GM12873 (cell line): ENCODE measurements around the gene FREM2.

Experiments used
- TF ChIP-seq, protein P1 (sequence below): IDR thresholded peaks from 2 replicates; pipeline ENCODE4 v1.5.1; 2012; ENCODE audit warnings: low read depth, mild to moderate bottlenecking, moderate library complexity, low read length, control low read depth; ENCODE audit not compliant: insufficient read depth; ENCODE audit errors: missing control alignments

Gene FREM2

GRCh38 chr13:38686577-38687245 lies at the start of gene FREM2:
FREM2 (plus strand) TSS chr13:38687077; CDS start chr13:38687345, 268 bp downstream.
- TF ChIP-seq, protein P1, sequence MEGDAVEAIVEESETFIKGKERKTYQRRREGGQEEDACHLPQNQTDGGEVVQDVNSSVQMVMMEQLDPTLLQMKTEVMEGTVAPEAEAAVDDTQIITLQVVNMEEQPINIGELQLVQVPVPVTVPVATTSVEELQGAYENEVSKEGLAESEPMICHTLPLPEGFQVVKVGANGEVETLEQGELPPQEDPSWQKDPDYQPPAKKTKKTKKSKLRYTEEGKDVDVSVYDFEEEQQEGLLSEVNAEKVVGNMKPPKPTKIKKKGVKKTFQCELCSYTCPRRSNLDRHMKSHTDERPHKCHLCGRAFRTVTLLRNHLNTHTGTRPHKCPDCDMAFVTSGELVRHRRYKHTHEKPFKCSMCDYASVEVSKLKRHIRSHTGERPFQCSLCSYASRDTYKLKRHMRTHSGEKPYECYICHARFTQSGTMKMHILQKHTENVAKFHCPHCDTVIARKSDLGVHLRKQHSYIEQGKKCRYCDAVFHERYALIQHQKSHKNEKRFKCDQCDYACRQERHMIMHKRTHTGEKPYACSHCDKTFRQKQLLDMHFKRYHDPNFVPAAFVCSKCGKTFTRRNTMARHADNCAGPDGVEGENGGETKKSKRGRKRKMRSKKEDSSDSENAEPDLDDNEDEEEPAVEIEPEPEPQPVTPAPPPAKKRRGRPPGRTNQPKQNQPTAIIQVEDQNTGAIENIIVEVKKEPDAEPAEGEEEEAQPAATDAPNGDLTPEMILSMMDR: no peak

GRCh38 chr13:38637576-38637975 lies 49.3 kb upstream of the FREM2 start:
- TF ChIP-seq, protein P1: no peak

DNA sequence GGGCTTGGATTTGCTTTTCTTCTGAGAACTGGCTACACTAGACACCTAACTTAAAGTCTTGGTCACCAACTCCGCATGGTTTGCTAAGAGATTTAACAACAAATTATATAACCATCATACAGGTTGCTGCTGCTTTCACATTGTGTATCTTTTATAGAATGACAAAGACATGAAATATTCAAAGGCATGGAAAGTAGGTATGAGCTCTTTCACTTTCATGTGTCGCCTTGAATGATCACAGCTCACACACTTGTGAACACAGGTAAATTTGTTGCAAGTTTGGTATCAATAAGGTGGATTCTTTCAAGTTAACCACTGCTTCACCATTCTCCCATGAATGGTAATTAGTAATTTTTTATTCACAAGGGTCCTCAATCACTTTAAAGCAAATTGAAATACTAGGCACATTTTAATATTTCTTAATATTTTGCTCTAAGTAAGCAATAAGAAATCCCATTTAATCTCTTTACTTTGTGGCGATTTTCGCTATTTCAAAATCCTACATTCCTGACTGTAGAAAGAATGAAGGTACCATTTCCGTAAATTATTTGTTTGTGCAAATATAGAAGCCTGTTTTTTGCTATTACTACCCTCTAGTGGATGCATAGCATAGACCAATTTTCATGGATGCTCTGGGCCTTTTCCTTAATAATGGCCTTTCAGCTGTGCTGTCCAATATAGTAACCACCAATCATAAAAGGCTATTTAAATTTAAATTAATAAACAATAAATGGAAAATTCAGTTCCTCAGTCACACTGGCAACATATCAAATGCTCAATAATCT lies 45.5 kb upstream of the FREM2 start:
- TF ChIP-seq, protein P1: no peak

DNA sequence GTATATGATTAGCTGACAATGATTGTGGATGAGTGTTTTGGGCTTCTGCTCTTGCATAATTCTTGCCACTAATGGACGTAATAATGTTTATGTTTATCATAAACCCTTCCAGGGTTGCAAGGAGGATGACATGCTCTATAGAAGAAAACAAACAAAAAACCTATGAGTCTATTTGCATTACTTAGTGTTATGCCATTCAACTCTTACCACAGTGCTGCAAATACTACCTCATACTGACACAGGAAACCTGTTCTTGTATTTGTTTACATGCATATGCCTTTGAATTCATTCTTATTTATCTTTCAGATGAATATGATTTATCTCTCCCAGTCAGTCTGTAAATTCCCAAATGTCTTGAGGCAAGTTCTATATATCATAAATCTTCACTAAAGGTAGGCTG lies 39.6 kb upstream of the FREM2 start:
- TF ChIP-seq, protein P1: no peak

DNA sequence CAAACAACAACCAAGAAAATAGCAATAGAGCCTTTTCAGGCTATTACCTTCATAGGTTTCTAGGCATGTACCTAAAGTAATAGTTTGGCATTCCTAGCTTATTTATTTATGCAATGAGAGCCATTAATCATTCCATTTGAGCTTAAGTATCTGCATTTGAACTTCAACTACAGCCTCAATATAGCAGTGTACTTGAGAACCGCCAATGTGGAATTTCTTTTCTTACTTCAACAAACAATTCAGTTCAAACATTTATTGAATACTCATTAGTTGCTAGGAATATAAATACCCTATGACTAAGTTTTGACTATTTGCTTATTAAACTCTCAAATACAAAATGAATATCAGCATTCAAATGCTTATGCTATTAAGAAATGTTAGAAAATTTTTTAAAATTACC lies 38.0 kb upstream of the FREM2 start:
- TF ChIP-seq, protein P1: no peak

DNA sequence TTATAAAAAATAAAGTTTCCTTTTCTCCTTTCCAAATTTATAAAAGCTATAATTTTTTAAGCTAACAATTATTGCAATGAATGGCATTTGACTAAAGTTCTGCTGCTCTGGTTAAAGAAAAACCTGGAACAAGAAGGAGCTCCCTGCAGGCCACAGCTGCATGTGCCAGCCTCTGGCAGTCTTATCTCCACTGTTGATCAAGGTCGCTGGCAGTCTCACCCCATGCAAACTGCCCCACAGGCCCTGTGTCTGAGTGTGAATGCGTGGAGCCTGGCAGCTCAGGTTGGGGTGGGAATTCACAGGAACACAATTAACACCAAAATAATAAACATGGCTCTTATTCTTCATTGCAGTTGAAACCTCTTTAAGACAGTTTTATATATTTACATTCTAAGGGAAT lies 30.2 kb upstream of the FREM2 start:
- TF ChIP-seq, protein P1: no peak

DNA sequence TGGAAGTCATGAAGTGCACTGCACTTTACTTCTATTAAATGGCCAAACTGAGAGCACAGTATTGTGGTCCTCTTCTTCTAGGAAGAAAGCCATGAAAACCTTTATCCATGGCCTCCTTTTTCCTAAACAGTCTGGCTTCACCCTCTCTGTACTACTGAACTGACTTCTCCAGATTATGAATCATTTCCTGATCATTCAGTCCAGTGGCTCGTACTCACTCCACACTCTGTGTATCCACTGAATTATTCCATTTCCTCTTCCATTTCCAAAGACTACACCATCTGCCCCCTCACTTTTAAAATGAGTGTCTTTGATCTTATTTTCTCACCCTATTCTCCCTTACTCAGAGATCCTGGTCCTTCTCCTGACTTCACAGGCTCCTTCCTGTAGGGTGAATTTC lies 29.7 kb upstream of the FREM2 start:
- TF ChIP-seq, protein P1: no peak
